Ovary (tissue), 9 donors: Measurements from ENCODE around the gene TNFRSF19. TPM values are rescaled to one million over a fixed set of nuclear protein-coding genes. Genes with fewer than 3 reads are reported as not detected.

Experiments
- DNase-seq, 5 donors: peaks; one replicate each; pipeline ENCODE4 v3.0.0-alpha.2; 2019 to 2020
- H3K27ac ChIP-seq, 2 donors: fragments of 200-600 bp; one replicate each; pipeline versions ENCODE4 v1.5.1 to v1.8.0; 2019 to 2022
- H3K27me3 ChIP-seq: fragments of 200-600 bp; one replicate; pipeline ENCODE4 v1.8.0; 2022
- H3K36me3 ChIP-seq: fragments of 200-600 bp; sonication (generic); one replicate; pipeline ENCODE4 v1.5.1; 2019
- H3K4me1 ChIP-seq: one replicate; pipeline ENCODE4 v1.8.1; 2013; ENCODE audit warnings: mild to moderate bottlenecking, moderate library complexity; ENCODE audit not compliant: insufficient read depth
- H3K4me3 ChIP-seq: fragments of 200-600 bp; sonication (generic); one replicate; pipeline ENCODE4 v1.5.1; 2017
- H3K9me3 ChIP-seq, 2 donors: fragments of 200-600 bp in 1 of 2; sonication (generic) in 1 of 2; one replicate each; pipeline versions ENCODE4 v1.5.1 to v1.8.1; 2013 to 2019; ENCODE audit warnings: mild to moderate bottlenecking in 1 of 2, moderate library complexity in 1 of 2
- EP300 ChIP-seq: sonication (generic); formaldehyde crosslinking; IDR thresholded peaks from one replicate; pipeline ENCODE4 v1.6.1; 2017; ENCODE audit warnings: antibody characterized with exemption
- POLR2A ChIP-seq: fragments of 450-650 bp; IDR thresholded peaks from one replicate; pipeline ENCODE4 v1.6.1; 2017; ENCODE audit warnings: antibody characterized with exemption, mild to moderate bottlenecking, moderate library complexity
- WGBS, 3 donors: extraction: QIAGEN DNeasy Blood & Tissue Kit in 1 of 3; methylation state at CpG; one replicate each; pipeline versions ENCODE4 v1.1.5 to v1.1.7; 2013 to 2017; 5-methylcytosine and 5-hydroxymethylcytosine counted together
- intact Hi-C, 4 donors: fragments of 100-400 bp; cut with DNase I; formaldehyde crosslinking; loops; one replicate each; pipeline versions ENCODE4 v1.11.0 to v1.15.1; 2022 to 2023
- polyA plus RNA-seq, 2 donors: library from polyadenylated mRNA; stranded (reverse); fragments of 200-250 nt in 1 of 2; fragments of 350-450 nt in 1 of 2; fragmentation: Illumina TruSeq in 1 of 2; extraction: RNeasy Lipid Tissue Mini Kit (QIAGEN cat#74804) in 1 of 2; gene quantifications; one replicate each; pipeline ENCODE4 v1.2.3, GENCODE V29; 2013 to 2014
- total RNA-seq, 7 donors: library from RNA; depleted of rRNA in 2 of 7; stranded (reverse); fragments of >200 nt in 2 of 7; fragmentation: NEBNext Ultra II Directional in 3 of 7; extraction: Animal tissue kit (Norgen Biotek cat#: 25700) in 3 of 7; gene quantifications; one replicate each; pipeline versions ENCODE4 v1.1.0 to v1.2.4, GENCODE V29; 2016 to 2023
- TF ChIP-seq, protein P1 (sequence below), 3 donors: fragments of 450-650 bp in 2 of 3; fragments of 200-600 bp in 1 of 3; IDR thresholded peaks; one replicate each; pipeline versions ENCODE4 v1.5.1 to v1.8.0; 2016 to 2022; ENCODE audit warnings: antibody characterized with exemption in 3 of 3, mild to moderate bottlenecking in 1 of 3
- donor health status: DM: no; HTN: no; CAD: no; lungs with moderate emphysema.
- donor health status: DM: no; HTN: no; CAD: no.
- donor health status: Bipolar disorder and iron deficiency.
- donor health status: DM: yes; HTN: yes; CAD: no.
- donor health status: DM: no; HTN: no; CAD: no.
- donor health status: DM: yes; HTN: yes; CAD: no.

TNFRSF19 gene
- total and polyA plus RNA-seq, 9 donors, result 2.6 to 15.3 (median 4.8) TPM

DNA sequence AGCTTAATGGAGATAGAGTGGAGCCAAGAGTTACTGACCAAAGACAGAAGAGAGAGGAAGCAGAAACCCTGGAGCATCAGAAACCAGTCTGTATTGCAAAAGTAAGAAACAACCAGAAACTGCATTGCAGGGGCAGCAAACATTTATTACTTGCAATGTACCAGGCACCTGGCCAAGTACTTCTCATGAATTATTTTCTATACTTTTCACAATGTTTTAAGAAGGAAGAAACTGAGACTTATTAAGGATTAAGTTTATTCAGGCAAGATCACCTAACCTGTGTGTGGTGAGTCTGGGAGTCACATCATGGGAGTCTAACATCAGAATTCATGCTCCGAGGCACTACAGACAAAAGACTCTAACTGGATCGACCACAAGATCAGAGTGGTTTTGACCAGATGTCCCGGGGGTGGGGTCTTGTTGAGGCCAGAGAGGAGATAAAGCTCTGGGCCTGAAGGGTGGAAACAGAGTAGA is 47.4 kb downstream of the TNFRSF19 start:
- H3K27ac ChIP-seq, result no peak overlapping the region
- no peaks in the 10 kb centered on the region for H3K27me3 ChIP-seq
- H3K4me3 ChIP-seq, result no peak overlapping the region
- no peaks in the 10 kb centered on the region for H3K4me1 ChIP-seq
- TF ChIP-seq EP300 (no peak), POLR2A (no peak)
- TF ChIP-seq, protein P1, sequence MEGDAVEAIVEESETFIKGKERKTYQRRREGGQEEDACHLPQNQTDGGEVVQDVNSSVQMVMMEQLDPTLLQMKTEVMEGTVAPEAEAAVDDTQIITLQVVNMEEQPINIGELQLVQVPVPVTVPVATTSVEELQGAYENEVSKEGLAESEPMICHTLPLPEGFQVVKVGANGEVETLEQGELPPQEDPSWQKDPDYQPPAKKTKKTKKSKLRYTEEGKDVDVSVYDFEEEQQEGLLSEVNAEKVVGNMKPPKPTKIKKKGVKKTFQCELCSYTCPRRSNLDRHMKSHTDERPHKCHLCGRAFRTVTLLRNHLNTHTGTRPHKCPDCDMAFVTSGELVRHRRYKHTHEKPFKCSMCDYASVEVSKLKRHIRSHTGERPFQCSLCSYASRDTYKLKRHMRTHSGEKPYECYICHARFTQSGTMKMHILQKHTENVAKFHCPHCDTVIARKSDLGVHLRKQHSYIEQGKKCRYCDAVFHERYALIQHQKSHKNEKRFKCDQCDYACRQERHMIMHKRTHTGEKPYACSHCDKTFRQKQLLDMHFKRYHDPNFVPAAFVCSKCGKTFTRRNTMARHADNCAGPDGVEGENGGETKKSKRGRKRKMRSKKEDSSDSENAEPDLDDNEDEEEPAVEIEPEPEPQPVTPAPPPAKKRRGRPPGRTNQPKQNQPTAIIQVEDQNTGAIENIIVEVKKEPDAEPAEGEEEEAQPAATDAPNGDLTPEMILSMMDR (IDR thresholded peaks at IDR 0.05), result no peak
- DNase-seq, result no peak
- intact Hi-C loops, result no loop called here
- WGBS, 3 donors, result 29 to 41% (median 34%) methylated on average over 3 of the region's 3 CpGs
- no peaks in the 10 kb centered on the region for H3K9me3 ChIP-seq
- no peaks in the 10 kb centered on the region for H3K36me3 ChIP-seq

DNA sequence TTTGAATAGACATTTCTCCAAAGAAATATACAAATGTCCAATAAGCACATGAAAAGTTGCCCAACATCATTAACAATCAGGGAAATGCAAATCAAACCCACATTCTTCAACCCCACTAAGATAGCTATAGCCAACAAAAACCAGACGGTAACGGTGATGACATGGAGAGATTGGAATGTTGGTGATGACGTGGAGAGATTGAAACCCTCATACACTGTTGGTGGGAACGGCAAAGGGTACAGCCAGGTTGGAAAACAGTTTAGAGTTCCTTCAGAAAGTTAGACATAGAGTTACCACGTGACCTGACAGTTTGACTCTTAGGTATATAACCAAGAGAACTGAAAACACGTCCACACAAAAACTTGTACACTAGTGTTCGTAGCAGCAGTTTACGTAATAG is 48.1 kb downstream of the TNFRSF19 start:
- H3K4me3 ChIP-seq, result no peak overlapping the region
- no peaks in the 10 kb centered on the region for H3K9me3 ChIP-seq
- no peak for TF ChIP-seq EP300
- TF ChIP-seq POLR2A, result no peak
- TF ChIP-seq, protein P1 (IDR thresholded peaks at IDR 0.05), result no peak
- 78 to 87% (median 83%) methylated on average over 8 of the region's 8 CpGs for WGBS, 3 donors
- no peak overlapping the region for H3K27ac ChIP-seq
- no peaks in the 10 kb centered on the region for H3K4me1 ChIP-seq
- DNase-seq, result no peak
- intact Hi-C loops, result no loop called here
- no peaks in the 10 kb centered on the region for H3K27me3 ChIP-seq
- H3K36me3 ChIP-seq, result no peaks in the 10 kb centered on the region

DNA sequence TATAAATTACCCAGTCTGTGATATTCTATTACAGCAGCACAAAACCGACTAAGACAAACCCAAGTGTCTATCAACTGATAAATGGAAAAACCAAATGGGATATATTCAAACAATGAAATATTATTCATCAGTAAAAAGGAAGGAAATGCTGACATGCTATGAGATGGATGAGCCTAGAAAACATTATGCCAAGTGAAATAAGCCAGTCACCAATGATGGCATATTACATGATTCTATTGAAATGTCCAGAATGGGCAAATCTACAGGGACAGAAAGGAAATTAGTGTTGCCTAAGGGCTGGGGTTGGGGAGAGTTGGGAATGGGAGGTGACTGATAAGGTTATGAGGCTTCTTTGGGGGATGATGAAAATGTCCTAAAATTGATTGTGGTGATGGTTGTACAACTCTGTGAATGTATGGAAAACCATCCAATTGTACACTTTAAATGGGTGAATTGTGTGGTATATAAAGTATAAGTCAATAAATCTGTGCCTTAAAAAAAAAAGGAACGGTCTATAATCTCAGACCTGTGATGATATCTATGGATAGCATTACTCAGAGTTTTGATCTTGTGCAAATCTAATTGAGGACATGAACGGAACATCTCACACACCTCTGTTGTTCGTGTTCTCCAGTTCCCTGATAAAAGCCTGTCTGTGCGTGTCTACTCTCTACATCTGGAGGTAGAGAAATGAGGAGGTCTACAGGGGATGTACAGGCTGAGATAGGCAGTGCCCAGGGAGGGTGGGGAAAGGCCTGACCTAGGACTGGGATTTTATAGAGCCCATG is 49.0 kb downstream of the TNFRSF19 start:
- Histone ChIP-seq H3K9me3 (no peaks in the 10 kb centered on the region), H3K4me1 (no peaks in the 10 kb centered on the region), H3K27me3 (no peaks in the 10 kb centered on the region), H3K4me3 (no peak overlapping the region), H3K27ac (no peak overlapping the region), H3K36me3 (no peaks in the 10 kb centered on the region)
- intact Hi-C loops, result no loop called here
- no peak for DNase-seq
- WGBS, 3 donors, result 94 to 96% (median 96%) methylated on average over 5 of the region's 5 CpGs
- TF ChIP-seq POLR2A (no peak), EP300 (no peak)
- TF ChIP-seq, protein P1 (IDR thresholded peaks at IDR 0.05), result no peak

DNA sequence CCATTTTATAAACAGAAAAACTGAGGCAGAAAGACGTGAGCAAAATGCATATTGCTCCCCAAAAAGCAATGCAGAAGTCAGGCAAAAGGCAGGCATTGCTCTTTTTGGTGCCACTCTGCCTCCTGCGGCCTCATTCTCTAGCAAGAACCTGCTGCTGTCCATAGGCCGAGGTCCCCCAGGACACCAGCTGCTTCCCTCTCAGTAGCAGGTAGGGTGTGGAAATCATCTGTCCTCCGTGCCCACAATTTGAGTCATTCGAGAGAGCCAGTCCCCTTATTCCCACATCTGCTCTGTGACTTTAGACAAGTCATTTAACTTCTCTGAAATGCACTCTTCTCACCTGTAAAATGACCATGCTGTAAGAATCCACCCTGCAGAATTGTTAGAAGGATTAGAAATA is 50.0 kb downstream of the TNFRSF19 start:
- Histone ChIP-seq H3K4me3 (no peak overlapping the region), H3K27me3 (no peaks in the 10 kb centered on the region), H3K27ac (no peak overlapping the region), H3K4me1 (no peaks in the 10 kb centered on the region), H3K36me3 (no peaks in the 10 kb centered on the region), H3K9me3 (no peaks in the 10 kb centered on the region)
- WGBS, 3 donors, result 94 to 97% (median 94%) methylated on average over 5 of the region's 5 CpGs
- TF ChIP-seq EP300 (no peak), POLR2A (no peak)
- TF ChIP-seq, protein P1 (IDR thresholded peaks at IDR 0.05), result no peak
- no peak for DNase-seq
- intact Hi-C loops, result no loop called here
